HG03039 (cell line): ENCODE data around the gene CYP2J2.
"Not testable (repeated sequence)": the region's sequence is repeated elsewhere in the genome, so short reads cannot be mapped to it uniquely, and the experiment has no call there.

Experiments used
- ATAC-seq: cut with Tn5 transposase; IDR thresholded peaks from one replicate; pipeline ENCODE4 v1.9.1; 2021; ENCODE audit warnings: mild to moderate bottlenecking, moderate library complexity; ENCODE audit not compliant: unreplicated experiment

Gene CYP2J2

GRCh38 chr1:59877108-59877682 lies 49.4 kb downstream of the CYP2J2 start:
- ATAC-seq = no peak

- ATAC-seq = no peak
Measured at GRCh38 chr1:59871746-59872145, 54.8 kb downstream of the CYP2J2 start.

- no peak for ATAC-seq
Measured at GRCh38 chr1:59866462-59866861, 60.1 kb downstream of the CYP2J2 start.

- no peak for ATAC-seq
Measured at GRCh38 chr1:59857679-59858354, 68.8 kb downstream of the CYP2J2 start.

- no peak for ATAC-seq
Measured at GRCh38 chr1:59856725-59857338, 69.7 kb downstream of the CYP2J2 start.

- ATAC-seq = not testable (repeated sequence)
Measured at GRCh38 chr1:59855297-59855696, 71.3 kb downstream of the CYP2J2 start.

GRCh38 chr1:59852117-59852516 lies 74.5 kb downstream of the CYP2J2 start:
- no peak for ATAC-seq

GRCh38 chr1:59846895-59847282 lies 79.7 kb downstream of the CYP2J2 start:
- ATAC-seq = no peak

GRCh38 chr1:59846209-59846894 lies 80.2 kb downstream of the CYP2J2 start:
- no peak for ATAC-seq

- no peak for ATAC-seq
Measured at GRCh38 chr1:59845091-59845490, 81.5 kb downstream of the CYP2J2 start.
